ENCODE results near the gene NOC2L. TPM values are rescaled to one million over a fixed set of nuclear protein-coding genes. Genes with fewer than 3 reads are reported as not detected.

NOC2L gene
- total and polyA plus RNA-seq, 2 experiments from 2014 or later = 95.4 to 119 TPM

DNA sequence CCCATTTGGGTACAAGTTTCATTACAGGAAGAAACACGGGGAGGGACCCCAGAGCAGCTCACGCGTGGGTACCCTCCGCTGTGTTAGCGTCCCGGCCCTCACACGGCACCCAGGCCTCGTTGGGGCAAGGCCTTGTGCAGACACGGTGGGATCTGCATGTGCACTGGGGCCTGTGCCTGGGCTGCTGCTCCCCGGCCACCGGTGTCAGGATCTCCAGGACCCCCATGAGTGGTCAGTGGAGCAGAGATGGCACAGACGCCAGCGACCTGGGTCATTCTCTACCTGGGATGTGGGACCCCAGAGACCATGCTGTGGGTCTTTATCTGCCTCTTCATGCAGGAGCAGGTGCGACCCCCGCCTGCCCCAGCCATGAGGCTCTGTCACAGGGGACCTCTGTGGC is 40.7 kb downstream of the NOC2L start:
- Histone ChIP-seq H3K36me3 (no peaks in the 10 kb centered on the region), H3K27ac (no peak overlapping the region), H3K4me3 (no peak overlapping the region), H3K27me3 (no peaks in the 10 kb centered on the region), H3K4me1 (ENCODE audit: low read depth) (peaks cover 24% of the 10 kb centered on the region), H3K9me3 (ENCODE audit: low read depth) (no peaks in the 10 kb centered on the region)
- no peak for DNase-seq (ENCODE audit: low read depth in 1 of 2, low spot score in 1 of 2)
- TF ChIP-seq, protein P1, sequence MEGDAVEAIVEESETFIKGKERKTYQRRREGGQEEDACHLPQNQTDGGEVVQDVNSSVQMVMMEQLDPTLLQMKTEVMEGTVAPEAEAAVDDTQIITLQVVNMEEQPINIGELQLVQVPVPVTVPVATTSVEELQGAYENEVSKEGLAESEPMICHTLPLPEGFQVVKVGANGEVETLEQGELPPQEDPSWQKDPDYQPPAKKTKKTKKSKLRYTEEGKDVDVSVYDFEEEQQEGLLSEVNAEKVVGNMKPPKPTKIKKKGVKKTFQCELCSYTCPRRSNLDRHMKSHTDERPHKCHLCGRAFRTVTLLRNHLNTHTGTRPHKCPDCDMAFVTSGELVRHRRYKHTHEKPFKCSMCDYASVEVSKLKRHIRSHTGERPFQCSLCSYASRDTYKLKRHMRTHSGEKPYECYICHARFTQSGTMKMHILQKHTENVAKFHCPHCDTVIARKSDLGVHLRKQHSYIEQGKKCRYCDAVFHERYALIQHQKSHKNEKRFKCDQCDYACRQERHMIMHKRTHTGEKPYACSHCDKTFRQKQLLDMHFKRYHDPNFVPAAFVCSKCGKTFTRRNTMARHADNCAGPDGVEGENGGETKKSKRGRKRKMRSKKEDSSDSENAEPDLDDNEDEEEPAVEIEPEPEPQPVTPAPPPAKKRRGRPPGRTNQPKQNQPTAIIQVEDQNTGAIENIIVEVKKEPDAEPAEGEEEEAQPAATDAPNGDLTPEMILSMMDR (IDR thresholded peaks at IDR 0.05; ENCODE audit: low read depth, low read length) = no peak

DNA sequence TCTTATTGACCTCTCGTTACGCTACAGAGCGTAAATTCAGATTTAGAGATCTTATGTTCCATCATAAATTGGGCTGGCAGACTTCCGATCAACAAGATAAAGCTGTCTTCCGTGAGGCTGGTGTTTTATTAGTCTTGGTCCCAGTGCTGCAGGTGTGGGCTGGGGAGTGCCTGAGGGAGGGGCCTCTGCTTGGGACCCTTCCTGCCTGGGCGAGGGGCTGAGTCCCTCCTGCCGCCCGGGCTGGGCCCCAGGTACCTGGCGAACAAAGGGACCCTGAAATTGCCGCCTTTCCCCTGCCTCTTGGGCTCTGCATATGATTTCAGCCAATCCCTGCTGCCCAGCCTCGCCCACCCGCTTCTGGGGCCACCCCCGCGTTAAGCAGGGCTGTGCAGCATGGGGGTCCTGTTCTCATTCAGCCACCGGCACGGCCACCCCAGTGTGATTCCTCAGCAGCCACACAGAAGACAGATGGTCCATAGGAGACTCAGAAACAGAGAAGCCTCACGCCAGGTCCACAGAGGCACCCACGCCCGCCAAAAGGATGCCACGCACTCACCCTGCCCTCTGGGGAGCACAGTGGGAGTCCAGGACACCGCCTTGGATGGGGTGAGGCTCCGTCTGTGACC is 41.5 kb downstream of the NOC2L start:
- Histone ChIP-seq H3K27ac (no peak overlapping the region), H3K9me3 (ENCODE audit: low read depth) (no peaks in the 10 kb centered on the region), H3K27me3 (no peaks in the 10 kb centered on the region), H3K4me1 (ENCODE audit: low read depth) (peaks cover 16% of the 10 kb centered on the region), H3K36me3 (no peaks in the 10 kb centered on the region), H3K4me3 (no peak overlapping the region)
- TF ChIP-seq, protein P1 (IDR thresholded peaks at IDR 0.05; ENCODE audit: low read depth, low read length) = no peak
- DNase-seq (ENCODE audit: low read depth in 1 of 2, low spot score in 1 of 2) = no peak

DNA sequence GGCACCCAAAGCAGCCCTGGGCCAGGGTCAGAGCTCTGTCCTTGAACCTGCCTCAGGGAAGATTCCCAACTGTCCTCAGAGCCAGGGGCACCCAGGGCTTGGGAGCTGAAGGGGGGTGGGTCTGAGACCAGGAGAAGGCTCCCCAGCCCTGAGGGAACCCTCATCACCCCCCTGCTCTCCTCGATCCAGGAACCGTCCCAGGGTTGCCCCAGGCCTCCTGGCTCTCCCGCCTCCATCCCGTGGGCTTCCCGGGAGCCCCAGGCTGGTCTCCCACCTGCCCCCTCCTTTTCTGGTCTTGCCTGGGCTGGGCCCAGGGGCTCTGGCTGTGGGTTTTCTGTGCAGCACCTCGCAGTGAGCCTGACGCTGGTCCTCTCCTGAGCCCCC is 42.0 kb downstream of the NOC2L start:
- no peak for DNase-seq (ENCODE audit: low read depth in 1 of 2, low spot score in 1 of 2)
- Histone ChIP-seq H3K36me3 (no peaks in the 10 kb centered on the region), H3K4me1 (ENCODE audit: low read depth) (peaks cover 15% of the 10 kb centered on the region), H3K27ac (no peak overlapping the region), H3K4me3 (no peak overlapping the region), H3K9me3 (ENCODE audit: low read depth) (no peaks in the 10 kb centered on the region), H3K27me3 (no peaks in the 10 kb centered on the region)
- TF ChIP-seq, protein P1 (IDR thresholded peaks at IDR 0.05; ENCODE audit: low read depth, low read length) = no peak

DNA sequence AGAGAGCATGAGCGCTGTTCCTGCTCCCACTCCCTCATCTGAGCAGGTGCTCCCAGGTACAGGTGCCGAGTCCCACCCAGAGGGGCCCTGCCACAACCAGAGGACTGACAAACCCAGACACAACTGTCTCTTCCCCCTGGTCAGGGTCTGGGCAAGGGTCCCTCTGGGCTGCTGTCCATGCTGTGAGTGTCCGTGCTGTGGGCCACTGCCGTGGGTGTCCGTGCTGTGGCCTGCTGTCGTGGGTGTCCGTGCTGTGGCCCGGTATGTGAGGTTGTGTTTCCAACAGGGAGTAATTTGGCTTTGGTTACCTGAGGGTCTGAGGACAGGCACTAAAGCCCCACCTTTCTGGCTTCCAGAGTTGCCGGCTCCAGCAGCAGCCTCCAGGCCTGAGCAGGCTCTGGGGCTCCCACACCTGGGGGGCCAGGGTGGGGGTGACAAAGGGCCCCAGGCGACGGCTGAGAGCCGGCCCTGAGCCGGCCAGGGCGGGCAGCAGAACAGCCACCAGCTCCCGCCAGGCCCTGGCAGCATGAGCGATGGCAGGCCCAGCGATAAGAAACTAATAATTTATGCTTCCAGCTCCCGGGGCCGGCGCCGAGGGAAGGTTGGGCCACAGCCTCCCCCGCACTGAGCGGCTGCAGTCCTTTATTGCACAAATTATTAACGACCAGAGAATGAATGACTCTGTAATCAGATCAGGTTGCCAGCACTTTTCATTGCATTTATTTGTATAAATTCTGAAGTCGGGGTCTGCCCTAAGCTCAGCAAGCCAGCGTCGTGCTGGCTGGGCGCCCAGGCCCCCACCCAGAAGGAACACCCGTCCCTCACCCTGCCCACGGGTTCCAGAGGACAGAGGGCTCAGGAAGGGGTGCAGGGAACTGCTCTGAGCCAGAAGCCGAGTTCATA is 42.6 kb downstream of the NOC2L start:
- H3K27me3 ChIP-seq = no peaks in the 10 kb centered on the region
- H3K4me3 ChIP-seq = no peak overlapping the region
- peak in 1 of 2 donors; percentile 41 for DNase-seq (ENCODE audit: low read depth in 1 of 2, low spot score in 1 of 2)
- no peaks in the 10 kb centered on the region for H3K36me3 ChIP-seq
- TF ChIP-seq, protein P1 (IDR thresholded peaks at IDR 0.05; ENCODE audit: low read depth, low read length) = no peak
- H3K9me3 ChIP-seq (ENCODE audit: low read depth) = no peaks in the 10 kb centered on the region
- peaks cover 15% of the 10 kb centered on the region for H3K4me1 ChIP-seq (ENCODE audit: low read depth)
- H3K27ac ChIP-seq = no peak overlapping the region

DNA sequence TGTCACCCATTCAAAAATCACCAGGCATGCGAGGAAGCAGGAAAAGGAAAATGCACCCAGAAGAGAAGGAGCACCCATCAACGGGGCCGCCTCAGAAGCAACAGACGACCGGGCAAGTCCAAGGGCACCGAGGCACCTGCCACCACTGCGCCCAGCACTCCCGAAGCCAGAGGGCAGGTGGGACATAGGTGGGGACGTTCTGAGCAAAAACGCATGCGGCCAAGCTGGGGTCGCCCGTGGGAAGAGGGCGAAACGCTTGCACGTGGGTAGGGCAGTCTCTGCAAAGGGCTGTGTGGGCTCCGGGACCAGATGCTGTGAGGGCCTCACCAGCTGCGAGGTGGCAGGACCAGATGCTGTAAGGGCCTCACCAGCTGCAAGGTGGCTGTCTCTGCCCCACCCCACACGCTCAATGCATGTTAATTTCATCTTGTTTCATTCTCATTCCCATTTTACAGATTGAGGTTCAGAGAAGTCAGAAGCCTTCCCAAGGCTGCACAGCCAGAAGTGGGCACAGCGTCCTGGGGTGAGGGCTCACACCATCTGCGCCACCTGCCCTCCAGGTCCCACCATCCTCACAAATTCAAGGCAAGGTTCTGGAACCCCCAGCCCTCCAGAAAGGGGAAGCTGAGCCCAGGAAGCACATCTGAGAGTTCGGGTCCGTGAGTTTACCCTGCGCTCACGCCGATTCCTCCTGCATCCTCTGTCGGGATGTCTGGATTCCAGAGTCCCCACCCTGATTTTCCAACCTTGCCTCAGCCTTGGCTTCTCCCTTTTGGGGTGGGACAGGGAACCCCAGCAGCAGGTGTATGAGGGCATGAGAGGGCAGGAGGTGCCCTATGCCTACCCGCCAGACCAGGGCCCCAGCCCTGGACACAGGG is 43.5 kb downstream of the NOC2L start:
- Histone ChIP-seq H3K27ac (no peak overlapping the region), H3K4me3 (no peak overlapping the region), H3K4me1 (ENCODE audit: low read depth) (peaks cover 10% of the 10 kb centered on the region), H3K36me3 (no peaks in the 10 kb centered on the region), H3K27me3 (no peaks in the 10 kb centered on the region), H3K9me3 (ENCODE audit: low read depth) (no peaks in the 10 kb centered on the region)
- TF ChIP-seq, protein P1 (IDR thresholded peaks at IDR 0.05; ENCODE audit: low read depth, low read length) = no peak
- no peak for DNase-seq (ENCODE audit: low read depth in 1 of 2, low spot score in 1 of 2)
